Measurements from ENCODE around the gene MAVS.
A peak's percentile ranks its signal among the peaks of the same experiment; 100 is the strongest.

Gene MAVS

GRCh38 chr20:3804781-3805180 lies 41.9 kb upstream of the MAVS start:
- TF ChIP-seq POLR2AphosphoS5 (IDR thresholded peaks at IDR 0.05; ENCODE audit: low read depth, low read length) (no peak), TAF1 (IDR thresholded peaks at IDR 0.05; ENCODE audit: borderline replicate concordance, insufficient read depth, low read length) (no peak), FOXP2 (optimal IDR thresholded peaks at IDR 0.05; ENCODE audit: borderline replicate concordance, extremely low read depth, extremely low read length, insufficient read depth) (no peak), SIN3A (IDR thresholded peaks at IDR 0.05; ENCODE audit: borderline replicate concordance, insufficient read depth, low read length) (no peak)
- TF ChIP-seq, protein P1, sequence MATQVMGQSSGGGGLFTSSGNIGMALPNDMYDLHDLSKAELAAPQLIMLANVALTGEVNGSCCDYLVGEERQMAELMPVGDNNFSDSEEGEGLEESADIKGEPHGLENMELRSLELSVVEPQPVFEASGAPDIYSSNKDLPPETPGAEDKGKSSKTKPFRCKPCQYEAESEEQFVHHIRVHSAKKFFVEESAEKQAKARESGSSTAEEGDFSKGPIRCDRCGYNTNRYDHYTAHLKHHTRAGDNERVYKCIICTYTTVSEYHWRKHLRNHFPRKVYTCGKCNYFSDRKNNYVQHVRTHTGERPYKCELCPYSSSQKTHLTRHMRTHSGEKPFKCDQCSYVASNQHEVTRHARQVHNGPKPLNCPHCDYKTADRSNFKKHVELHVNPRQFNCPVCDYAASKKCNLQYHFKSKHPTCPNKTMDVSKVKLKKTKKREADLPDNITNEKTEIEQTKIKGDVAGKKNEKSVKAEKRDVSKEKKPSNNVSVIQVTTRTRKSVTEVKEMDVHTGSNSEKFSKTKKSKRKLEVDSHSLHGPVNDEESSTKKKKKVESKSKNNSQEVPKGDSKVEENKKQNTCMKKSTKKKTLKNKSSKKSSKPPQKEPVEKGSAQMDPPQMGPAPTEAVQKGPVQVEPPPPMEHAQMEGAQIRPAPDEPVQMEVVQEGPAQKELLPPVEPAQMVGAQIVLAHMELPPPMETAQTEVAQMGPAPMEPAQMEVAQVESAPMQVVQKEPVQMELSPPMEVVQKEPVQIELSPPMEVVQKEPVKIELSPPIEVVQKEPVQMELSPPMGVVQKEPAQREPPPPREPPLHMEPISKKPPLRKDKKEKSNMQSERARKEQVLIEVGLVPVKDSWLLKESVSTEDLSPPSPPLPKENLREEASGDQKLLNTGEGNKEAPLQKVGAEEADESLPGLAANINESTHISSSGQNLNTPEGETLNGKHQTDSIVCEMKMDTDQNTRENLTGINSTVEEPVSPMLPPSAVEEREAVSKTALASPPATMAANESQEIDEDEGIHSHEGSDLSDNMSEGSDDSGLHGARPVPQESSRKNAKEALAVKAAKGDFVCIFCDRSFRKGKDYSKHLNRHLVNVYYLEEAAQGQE (IDR thresholded peaks at IDR 0.05; ENCODE audit: insufficient read depth in 1 of 2, low read depth in 2 of 2, low read length in 2 of 2), result no peak

- TF ChIP-seq SIN3A (IDR thresholded peaks at IDR 0.05; ENCODE audit: borderline replicate concordance, insufficient read depth, low read length), result no peak
- TF ChIP-seq FOXP2 (optimal IDR thresholded peaks at IDR 0.05; ENCODE audit: borderline replicate concordance, extremely low read depth, extremely low read length, insufficient read depth), result no peak
- no peak for TF ChIP-seq TAF1 (IDR thresholded peaks at IDR 0.05; ENCODE audit: borderline replicate concordance, insufficient read depth, low read length)
- no peak for TF ChIP-seq POLR2AphosphoS5 (IDR thresholded peaks at IDR 0.05; ENCODE audit: low read depth, low read length)
- TF ChIP-seq, protein P1 (IDR thresholded peaks at IDR 0.05; ENCODE audit: insufficient read depth in 1 of 2, low read depth in 2 of 2, low read length in 2 of 2), result no peak
Observed at GRCh38 chr20:3808544-3808943, 38.1 kb upstream of the MAVS start.

DNA sequence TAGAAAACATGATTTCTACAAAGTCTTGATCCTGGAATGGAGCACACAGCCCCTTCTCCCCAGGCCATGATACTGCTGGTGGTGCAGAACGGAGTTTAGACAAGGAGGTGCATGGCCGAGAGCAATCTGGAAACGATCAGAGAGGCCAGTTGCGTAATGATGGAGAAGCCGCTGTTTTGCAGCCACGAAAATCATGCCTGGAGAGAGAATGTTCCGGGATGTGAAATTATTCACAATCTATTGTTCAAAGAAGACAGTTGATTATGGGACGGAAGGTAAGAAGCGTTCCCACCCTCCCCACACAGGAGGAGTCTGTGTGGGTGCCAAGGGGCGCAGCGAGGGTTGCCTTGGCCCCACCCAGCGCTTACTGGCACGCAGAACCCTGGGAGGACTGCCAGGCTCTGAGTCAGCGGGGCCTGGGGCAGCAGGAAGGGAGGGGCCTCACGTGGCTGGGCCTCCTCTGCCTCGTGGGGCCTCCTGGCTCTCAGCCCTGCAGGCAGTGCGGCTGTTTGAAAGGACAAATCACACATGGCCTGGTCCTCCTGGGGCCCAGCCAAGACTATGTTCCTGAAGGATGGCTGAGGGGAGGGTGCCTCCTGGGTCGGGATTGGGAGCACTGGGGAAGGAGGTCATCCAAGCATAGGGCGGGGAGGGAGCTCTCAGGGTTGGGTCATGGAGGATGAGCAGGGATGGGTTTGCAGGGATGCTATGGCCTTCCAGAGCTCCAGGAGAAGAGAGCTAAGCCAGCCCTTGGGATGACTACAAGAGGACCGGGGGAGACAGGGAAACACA lies 35.0 kb upstream of the MAVS start:
- TF ChIP-seq SIN3A (IDR thresholded peaks at IDR 0.05; ENCODE audit: borderline replicate concordance, insufficient read depth, low read length) (peak; percentile 72; the same call in 1 of the 2 replicates), TAF1 (IDR thresholded peaks at IDR 0.05; ENCODE audit: borderline replicate concordance, insufficient read depth, low read length) (peak; percentile 48; the same call in 1 of the 2 replicates), FOXP2 (optimal IDR thresholded peaks at IDR 0.05; ENCODE audit: borderline replicate concordance, extremely low read depth, extremely low read length, insufficient read depth) (no peak), POLR2AphosphoS5 (IDR thresholded peaks at IDR 0.05; ENCODE audit: low read depth, low read length) (peak; percentile 69; the same call in 1 of the 2 replicates)
- TF ChIP-seq, protein P1 (IDR thresholded peaks at IDR 0.05; ENCODE audit: insufficient read depth in 1 of 2, low read depth in 2 of 2, low read length in 2 of 2), result peak; percentile 37 to 66; a peak in 3 of 4 replicates

- TF ChIP-seq, protein P1 (IDR thresholded peaks at IDR 0.05; ENCODE audit: insufficient read depth in 1 of 2, low read depth in 2 of 2, low read length in 2 of 2), result no peak
- TF ChIP-seq FOXP2 (optimal IDR thresholded peaks at IDR 0.05; ENCODE audit: borderline replicate concordance, extremely low read depth, extremely low read length, insufficient read depth) (no peak), TAF1 (IDR thresholded peaks at IDR 0.05; ENCODE audit: borderline replicate concordance, insufficient read depth, low read length) (no peak), POLR2AphosphoS5 (IDR thresholded peaks at IDR 0.05; ENCODE audit: low read depth, low read length) (no peak), SIN3A (IDR thresholded peaks at IDR 0.05; ENCODE audit: borderline replicate concordance, insufficient read depth, low read length) (no peak)
Observed at GRCh38 chr20:3812259-3812681, 34.4 kb upstream of the MAVS start.
